Esophagus squamous epithelium (tissue), 5 donors: Measurements from ENCODE around the gene ZNF428. TPM values are rescaled to one million over a fixed set of nuclear protein-coding genes. Genes with fewer than 3 reads are reported as not detected.

Experiments
- DNase-seq: peaks from one replicate; lab custom pipeline; 2025; lab: John Stamatoyannopoulos, UW
- H3K27ac ChIP-seq, 4 donors: fragments of 200-600 bp; sonication (generic); one replicate each; pipeline ENCODE4 v1.5.1; 2016 to 2019; ENCODE audit warnings: mild to moderate bottlenecking in 1 of 4
- H3K27me3 ChIP-seq, 4 donors: fragments of 200-600 bp; sonication (generic); 1 replicate in 3 of 4; 2 replicates in 1 of 4; pipeline versions ENCODE4 v1.5.1 to v1.6.0; 2017 to 2021; ENCODE audit warnings: antibody characterized with exemption in 1 of 4
- H3K36me3 ChIP-seq, 3 donors: fragments of 200-600 bp; sonication (generic); one replicate each; pipeline ENCODE4 v1.5.1; 2016 to 2019
- H3K4me1 ChIP-seq, 3 donors: fragments of 200-600 bp; sonication (generic); one replicate each; pipeline ENCODE4 v1.5.1; 2017 to 2019
- H3K4me3 ChIP-seq, 4 donors: fragments of 200-600 bp; sonication (generic); 1 replicate in 3 of 4; 2 replicates in 1 of 4; pipeline ENCODE4 v1.5.1; 2016 to 2019; ENCODE audit warnings: mild to moderate bottlenecking in 2 of 4, moderate library complexity in 1 of 4
- H3K9me3 ChIP-seq, 3 donors: fragments of 200-600 bp; sonication (generic); one replicate each; pipeline ENCODE4 v1.5.1; 2016 to 2019
- POLR2A ChIP-seq, 4 donors: fragments of 450-650 bp; IDR thresholded peaks; one replicate each; pipeline ENCODE4 v1.6.1; 2017; ENCODE audit warnings: antibody characterized with exemption in 4 of 4, mild to moderate bottlenecking in 4 of 4, moderate library complexity in 3 of 4
- WGBS, 2 donors: methylation state at CpG; one replicate each; pipeline ENCODE4 v1.1.5; 2018; 5-methylcytosine and 5-hydroxymethylcytosine counted together
- intact Hi-C: fragments of 100-400 bp; cut with DNase I; formaldehyde crosslinking; loops from one replicate; pipeline ENCODE4 v1.15.0; 2022
- total RNA-seq, 4 donors: library from RNA; depleted of rRNA; stranded (reverse); fragments of >200 nt; gene quantifications; one replicate each; pipeline ENCODE4 v1.1.0, GENCODE V29; 2016
- TF ChIP-seq, protein P1 (sequence below), 6 experiments: fragments of 450-650 bp in 4 of 6; fragments of 200-600 bp in 2 of 6; sonication (generic) in 2 of 6; IDR thresholded peaks; one replicate each; pipeline ENCODE4 v1.5.1; 2016 to 2019; ENCODE audit warnings: antibody characterized with exemption in 6 of 6, mild to moderate bottlenecking in 4 of 6, moderate library complexity in 4 of 6
- donor health status: DM: yes; HTN: yes; CAD: no.

Gene ZNF428
- total RNA-seq, 4 donors from 2014 or later: 7.9 to 19.3 (median 11.8) TPM

DNA sequence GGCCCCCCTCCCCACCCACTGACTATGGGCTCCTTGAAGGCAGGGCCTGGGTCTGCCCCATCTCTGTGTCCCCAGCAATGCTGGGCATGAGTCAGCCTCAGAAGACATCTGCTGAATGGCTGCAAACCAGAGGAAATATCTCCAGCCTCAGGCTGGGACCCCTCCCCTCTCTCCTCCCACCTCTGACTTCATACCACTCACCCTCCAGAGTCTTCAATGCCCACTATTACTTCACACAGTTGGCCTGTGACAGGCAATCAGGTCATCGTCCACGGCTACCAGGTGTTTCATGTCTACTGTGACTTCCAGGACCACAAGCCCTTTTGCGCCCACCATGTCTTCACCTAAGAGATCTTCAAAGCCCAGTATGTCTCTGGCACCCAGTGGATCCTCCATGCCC, 7.6 kb downstream of the ZNF428 start, which contains the start of gene SRRM5:
SRRM5 (plus strand) TSS at position 301 of the 400 bp plus-strand sequence; CDS start at position 335, 34 bp downstream.
- H3K4me1 ChIP-seq: peaks cover 3 to 15% (median 3%) of the 10 kb centered on the region in 3 donors
- 75 to 98% methylated on average over 3 of the region's 3 CpGs for WGBS, 2 donors
- no peaks in the 10 kb centered on the region for H3K27me3 ChIP-seq
- DNase-seq: no peak
- no peak for TF ChIP-seq POLR2A (IDR thresholded peaks at IDR 0.05)
- TF ChIP-seq, protein P1, sequence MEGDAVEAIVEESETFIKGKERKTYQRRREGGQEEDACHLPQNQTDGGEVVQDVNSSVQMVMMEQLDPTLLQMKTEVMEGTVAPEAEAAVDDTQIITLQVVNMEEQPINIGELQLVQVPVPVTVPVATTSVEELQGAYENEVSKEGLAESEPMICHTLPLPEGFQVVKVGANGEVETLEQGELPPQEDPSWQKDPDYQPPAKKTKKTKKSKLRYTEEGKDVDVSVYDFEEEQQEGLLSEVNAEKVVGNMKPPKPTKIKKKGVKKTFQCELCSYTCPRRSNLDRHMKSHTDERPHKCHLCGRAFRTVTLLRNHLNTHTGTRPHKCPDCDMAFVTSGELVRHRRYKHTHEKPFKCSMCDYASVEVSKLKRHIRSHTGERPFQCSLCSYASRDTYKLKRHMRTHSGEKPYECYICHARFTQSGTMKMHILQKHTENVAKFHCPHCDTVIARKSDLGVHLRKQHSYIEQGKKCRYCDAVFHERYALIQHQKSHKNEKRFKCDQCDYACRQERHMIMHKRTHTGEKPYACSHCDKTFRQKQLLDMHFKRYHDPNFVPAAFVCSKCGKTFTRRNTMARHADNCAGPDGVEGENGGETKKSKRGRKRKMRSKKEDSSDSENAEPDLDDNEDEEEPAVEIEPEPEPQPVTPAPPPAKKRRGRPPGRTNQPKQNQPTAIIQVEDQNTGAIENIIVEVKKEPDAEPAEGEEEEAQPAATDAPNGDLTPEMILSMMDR (IDR thresholded peaks at IDR 0.05): no peak
- no peak within 1 kb of the TSS for H3K27ac ChIP-seq
- peaks cover 4 to 61% (median 6%) of the 10 kb centered on the region in 3 donors for H3K36me3 ChIP-seq
- no peak within 1 kb of the TSS for H3K4me3 ChIP-seq
- H3K9me3 ChIP-seq: no peaks in the 10 kb centered on the region
- intact Hi-C loops: no loop called here

DNA sequence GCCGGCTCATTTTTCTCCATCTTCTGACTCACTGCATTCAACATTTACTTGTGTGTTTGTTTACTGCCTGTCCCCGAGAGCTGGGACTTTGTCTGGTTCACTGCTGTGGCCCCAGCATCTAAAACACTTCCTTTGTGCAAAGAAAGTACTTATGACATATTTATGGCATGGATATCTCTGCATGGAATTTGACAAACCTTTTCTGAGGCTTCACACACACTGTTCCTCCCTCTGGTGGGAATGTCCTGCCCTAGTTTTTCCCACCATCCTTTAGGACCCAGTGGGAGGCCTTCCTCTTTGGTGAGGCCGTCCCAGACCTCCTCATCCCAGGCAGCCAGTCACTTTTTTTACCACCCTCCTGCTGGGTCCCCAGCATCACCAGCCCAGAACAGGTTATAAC, 8.9 kb downstream of the ZNF428 start:
- WGBS, 2 donors: 53 to 67% methylated on average over 2 to 3 of the region's 3 CpGs
- TF ChIP-seq, protein P1 (IDR thresholded peaks at IDR 0.05): no peak
- TF ChIP-seq POLR2A (IDR thresholded peaks at IDR 0.05): no peak
- Histone ChIP-seq H3K4me1 (peaks cover 0 to 23% (median 9%) of the 10 kb centered on the region in 3 donors), H3K36me3 (peaks cover 4 to 67% (median 6%) of the 10 kb centered on the region in 3 donors), H3K9me3 (no peaks in the 10 kb centered on the region), H3K4me3 (no peak overlapping the region), H3K27ac (no peak overlapping the region), H3K27me3 (no peaks in the 10 kb centered on the region)
- no peak for DNase-seq
- intact Hi-C loops: no loop called here

DNA sequence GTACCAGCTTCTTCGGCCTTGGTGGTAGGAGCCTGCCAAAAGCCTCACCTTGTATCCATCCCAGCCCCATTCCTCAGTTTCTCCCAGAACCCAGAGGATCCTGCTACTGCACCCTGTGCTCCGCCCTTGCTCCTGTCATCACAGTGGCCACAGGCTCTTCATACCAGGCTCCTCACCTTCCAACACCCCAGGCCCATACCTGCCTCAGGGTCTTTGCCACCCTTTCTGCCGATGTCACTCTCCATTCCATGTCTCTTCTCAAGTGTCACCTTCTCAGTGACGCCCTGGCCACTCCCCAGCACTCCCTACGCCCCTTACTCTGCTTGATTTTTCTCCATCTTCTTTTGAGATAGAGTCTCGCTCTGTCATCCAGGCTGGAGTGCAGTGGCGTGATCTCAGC, 9.6 kb downstream of the ZNF428 start:
- Histone ChIP-seq H3K27me3 (no peaks in the 10 kb centered on the region), H3K4me1 (peaks cover 0 to 23% (median 9%) of the 10 kb centered on the region in 3 donors), H3K36me3 (peaks cover 4 to 67% (median 6%) of the 10 kb centered on the region in 3 donors), H3K27ac (no peak overlapping the region), H3K9me3 (no peaks in the 10 kb centered on the region), H3K4me3 (no peak overlapping the region)
- WGBS, 2 donors: 81 to 89% methylated on average over 7 of the region's 7 CpGs
- TF ChIP-seq POLR2A (IDR thresholded peaks at IDR 0.05): no peak
- TF ChIP-seq, protein P1 (IDR thresholded peaks at IDR 0.05): no peak
- no peak for DNase-seq
- intact Hi-C loops: loop anchor here (10.0 kb wide), 1 partner anchor 45 kb away; no protein-coding TSS in a partner anchor

DNA sequence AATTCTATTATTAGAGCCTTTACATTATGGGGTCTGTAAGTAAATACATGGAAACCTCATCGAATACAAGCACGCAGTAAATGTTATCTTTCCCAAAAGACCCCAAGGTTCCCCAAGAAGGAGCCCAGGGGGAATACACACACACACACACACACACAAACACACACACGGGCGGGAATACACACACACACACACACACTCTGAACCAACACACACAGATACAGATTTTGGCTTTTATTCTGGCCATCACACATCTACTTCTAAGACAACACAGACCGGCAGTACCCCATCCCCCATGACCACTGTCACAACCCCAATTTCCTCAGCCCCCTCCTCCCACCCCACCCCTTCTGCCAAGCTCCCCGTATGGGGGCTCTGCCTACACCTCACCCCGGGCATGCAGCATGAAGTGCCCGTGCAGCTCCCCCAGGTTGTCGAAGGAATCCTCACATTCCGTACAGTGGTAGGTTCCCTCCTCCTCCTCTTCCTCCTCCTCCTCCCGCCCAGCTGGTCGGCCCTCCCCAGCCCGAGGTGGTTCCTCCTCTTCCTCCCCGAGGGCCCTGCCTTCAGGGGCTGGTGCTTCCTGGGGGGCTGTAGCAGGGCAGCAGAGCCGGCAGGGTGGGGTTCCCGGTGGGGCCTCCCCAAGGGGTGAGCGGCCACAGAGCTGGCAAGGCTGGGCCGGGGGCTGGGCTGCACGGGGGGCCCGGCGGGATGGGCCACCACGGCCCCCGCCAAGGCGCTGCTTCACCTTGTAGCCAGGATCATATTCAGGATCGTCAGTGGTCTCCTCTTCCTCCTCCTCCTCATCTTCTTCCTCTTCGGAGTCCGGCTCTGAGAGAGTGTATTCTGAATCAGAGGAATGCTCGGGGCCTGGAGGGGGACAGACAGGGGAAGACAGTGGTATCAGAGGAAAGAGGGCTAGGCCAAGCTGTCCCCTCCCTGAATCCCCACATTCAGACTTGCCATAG, 11.9 kb downstream of the ZNF428 start:
- Histone ChIP-seq H3K27ac (peak overlapping the region; percentile 12 to 70 (median 54)), H3K36me3 (peaks cover 4 to 54% (median 6%) of the 10 kb centered on the region in 3 donors)
- 74 to 77% methylated on average over 8 to 11 of the region's 28 CpGs for WGBS, 2 donors

More for the DNA sequence above, 11.9 kb downstream of the ZNF428 start:
- no peak for DNase-seq
- intact Hi-C loops: loop anchor here (10.0 kb wide), 1 partner anchor 47 kb away; no protein-coding TSS in a partner anchor
- Histone ChIP-seq H3K4me3 (no peak overlapping the region), H3K9me3 (no peaks in the 10 kb centered on the region), H3K27me3 (no peaks in the 10 kb centered on the region), H3K4me1 (peaks cover 0 to 23% (median 9%) of the 10 kb centered on the region in 3 donors)
- no peak for TF ChIP-seq POLR2A (IDR thresholded peaks at IDR 0.05)
- TF ChIP-seq, protein P1 (IDR thresholded peaks at IDR 0.05): no peak
